ENCODE measurements around the gene TMED9.

Gene TMED9

GRCh38 chr5:177601577-177602457 lies 9.8 kb downstream of the TMED9 start:
- Histone ChIP-seq H3K4me1 (ENCODE audit: insufficient read depth, low read length, severe bottlenecking) (peaks cover 15% of the 10 kb centered on the region), H3K36me3 (ENCODE audit: insufficient read depth, low read length) (peaks cover 5% of the 10 kb centered on the region), H3K4me3 (ENCODE audit: low read depth, low read length, poor library complexity, severe bottlenecking) (no peak overlapping the region), H3K4me2 (ENCODE audit: low read length) (no peak overlapping the region; the same call in 1 of the 2 replicates), H3K9me3 (ENCODE audit: low read length) (no peaks in the 10 kb centered on the region), H2AFZ (ENCODE audit: low read length) (no peak overlapping the region), H3K27me3 (ENCODE audit: insufficient read depth, low read length) (no peaks in the 10 kb centered on the region), H3K9me2 (ENCODE audit: low read depth, low read length) (no peaks in the 10 kb centered on the region), H3K9ac (ENCODE audit: low read length) (no peak overlapping the region), H3F3A (ENCODE audit: insufficient read depth, low read length) (no peaks in the 10 kb centered on the region), H3K27ac (ENCODE audit: low read depth, low read length, poor library complexity, severe bottlenecking) (no peak overlapping the region), H4K20me1 (ENCODE audit: insufficient read depth, low read length) (no peaks in the 10 kb centered on the region), H3K79me2 (ENCODE audit: insufficient read depth, low read length) (no peaks in the 10 kb centered on the region)
- no peak for TF ChIP-seq EZH2 (IDR thresholded peaks at IDR 0.05; ENCODE audit: borderline replicate concordance, low read length)
- no peak for TF ChIP-seq CTCF (IDR thresholded peaks at IDR 0.05; ENCODE audit: low read length)

GRCh38 chr5:177602458-177602830 lies 10.4 kb downstream of the TMED9 start:
- TF ChIP-seq CTCF (IDR thresholded peaks at IDR 0.05; ENCODE audit: low read length) (no peak), EZH2 (IDR thresholded peaks at IDR 0.05; ENCODE audit: borderline replicate concordance, low read length) (no peak)

GRCh38 chr5:177603631-177604030 lies 11.6 kb downstream of the TMED9 start:
- no peak for TF ChIP-seq CTCF (IDR thresholded peaks at IDR 0.05; ENCODE audit: low read length)
- no peak for TF ChIP-seq EZH2 (IDR thresholded peaks at IDR 0.05; ENCODE audit: borderline replicate concordance, low read length)
- Histone ChIP-seq H3K9ac (ENCODE audit: low read length) (no peak overlapping the region), H3K4me2 (ENCODE audit: low read length) (no peak overlapping the region), H3K4me1 (ENCODE audit: insufficient read depth, low read length, severe bottlenecking) (peaks cover 12% of the 10 kb centered on the region), H3K27me3 (ENCODE audit: insufficient read depth, low read length) (no peaks in the 10 kb centered on the region), H3K9me2 (ENCODE audit: low read depth, low read length) (no peaks in the 10 kb centered on the region), H3K9me3 (ENCODE audit: low read length) (no peaks in the 10 kb centered on the region), H3F3A (ENCODE audit: insufficient read depth, low read length) (no peaks in the 10 kb centered on the region), H3K27ac (ENCODE audit: low read depth, low read length, poor library complexity, severe bottlenecking) (no peak overlapping the region), H4K20me1 (ENCODE audit: insufficient read depth, low read length) (no peaks in the 10 kb centered on the region), H3K36me3 (ENCODE audit: insufficient read depth, low read length) (0 out of 2 replicates have a peak, but pooled peaks cover 3% of the 10 kb centered on the region), H2AFZ (ENCODE audit: low read length) (no peak overlapping the region), H3K79me2 (ENCODE audit: insufficient read depth, low read length) (no peaks in the 10 kb centered on the region), H3K4me3 (ENCODE audit: low read depth, low read length, poor library complexity, severe bottlenecking) (no peak overlapping the region)

More at GRCh38 chr5:177602458-177602830, 10.4 kb downstream of the TMED9 start:
- no peak overlapping the region for H2AFZ ChIP-seq (ENCODE audit: low read length)
- H3K9me3 ChIP-seq (ENCODE audit: low read length), result no peaks in the 10 kb centered on the region
- H3K27ac ChIP-seq (ENCODE audit: low read depth, low read length, poor library complexity, severe bottlenecking), result no peak overlapping the region
- H3K79me2 ChIP-seq (ENCODE audit: insufficient read depth, low read length), result no peaks in the 10 kb centered on the region
- 0 out of 2 replicates have a peak, but pooled peaks cover 3% of the 10 kb centered on the region for H3K36me3 ChIP-seq (ENCODE audit: insufficient read depth, low read length)
- H3K4me3 ChIP-seq (ENCODE audit: low read depth, low read length, poor library complexity, severe bottlenecking), result no peak overlapping the region
- no peaks in the 10 kb centered on the region for H4K20me1 ChIP-seq (ENCODE audit: insufficient read depth, low read length)
- no peaks in the 10 kb centered on the region for H3K9me2 ChIP-seq (ENCODE audit: low read depth, low read length)
- peaks cover 15% of the 10 kb centered on the region for H3K4me1 ChIP-seq (ENCODE audit: insufficient read depth, low read length, severe bottlenecking)
- no peak overlapping the region for H3K9ac ChIP-seq (ENCODE audit: low read length)
- no peaks in the 10 kb centered on the region for H3K27me3 ChIP-seq (ENCODE audit: insufficient read depth, low read length)
- H3F3A ChIP-seq (ENCODE audit: insufficient read depth, low read length), result no peaks in the 10 kb centered on the region
- no peak overlapping the region for H3K4me2 ChIP-seq (ENCODE audit: low read length)
